Heart right ventricle (tissue), 16 donors: Measurements from ENCODE around the gene SLC34A1. TPM values are rescaled to one million over a fixed set of nuclear protein-coding genes. Genes with fewer than 3 reads are reported as not detected.

Source experiments
- ATAC-seq, 8 donors: fragments of 200-7000 bp; cut with Tn5 transposase; one replicate each; pipeline ENCODE4 v1.9.1; 2020; ENCODE audit warnings: mild to moderate bottlenecking in 8 of 8, moderate library complexity in 8 of 8, moderate number of reproducible peaks in 1 of 8
- DNase-seq, 2 donors: peaks; one replicate each; pipeline ENCODE4 v3.0.0-alpha.2; 2020
- H3K27ac ChIP-seq, 10 donors: fragments of 200-600 bp; sonication (generic) in 2 of 10; one replicate each; pipeline versions ENCODE4 v1.5.0 to v1.8.0; 2020 to 2022; ENCODE audit warnings: mild to moderate bottlenecking in 3 of 10
- H3K27me3 ChIP-seq, 7 donors: fragments of 200-600 bp; one replicate each; pipeline ENCODE4 v1.8.0; 2021 to 2022; ENCODE audit warnings: mild to moderate bottlenecking in 2 of 7
- H3K36me3 ChIP-seq, 9 donors: fragments of 200-600 bp; sonication (generic) in 1 of 9; one replicate each; pipeline versions ENCODE4 v1.5.0 to v1.8.0; 2020 to 2022; ENCODE audit warnings: mild to moderate bottlenecking in 2 of 9
- H3K4me1 ChIP-seq, 9 donors: fragments of 200-600 bp; sonication (generic) in 1 of 9; one replicate each; pipeline versions ENCODE4 v1.5.0 to v1.8.0; 2020 to 2022; ENCODE audit warnings: mild to moderate bottlenecking in 4 of 9
- H3K4me3 ChIP-seq, 10 donors: fragments of 200-600 bp; sonication (generic) in 2 of 10; one replicate each; pipeline versions ENCODE4 v1.5.0 to v1.8.0; 2020 to 2022; ENCODE audit warnings: mild to moderate bottlenecking in 7 of 10, moderate library complexity in 2 of 10
- H3K9me3 ChIP-seq, 11 donors: fragments of 200-600 bp in 10 of 11; sonication (generic) in 2 of 11; one replicate each; pipeline versions ENCODE4 v1.5.0 to v1.8.0; 2013 to 2022; ENCODE audit warnings: mild to moderate bottlenecking in 2 of 11, control low read depth in 1 of 11, moderate library complexity in 1 of 11
- CTCF ChIP-seq, 9 donors: fragments of 200-600 bp; sonication (generic) in 2 of 9; IDR thresholded peaks; one replicate each; pipeline versions ENCODE4 v1.5.0 to v1.8.0; 2021 to 2022; ENCODE audit warnings: antibody characterized with exemption in 9 of 9, mild to moderate bottlenecking in 5 of 9, moderate library complexity in 1 of 9
- WGBS, 2 donors: extraction: QIAGEN DNeasy Blood & Tissue Kit; methylation state at CpG; one replicate each; pipeline ENCODE4 v1.1.7; 2013; ENCODE audit warnings: inconsistent platforms in 1 of 2; 5-methylcytosine and 5-hydroxymethylcytosine counted together
- intact Hi-C, 10 donors: fragments of 100-400 bp; cut with DNase I; formaldehyde crosslinking; loops; one replicate each; pipeline versions ENCODE4 v1.11.1 to v1.14.2; 2022
- polyA plus RNA-seq, 2 donors: library from polyadenylated mRNA; stranded (reverse); fragments of 200-250 nt; gene quantifications; one replicate each; pipeline ENCODE4 v1.2.3, GENCODE V29; 2013
- total RNA-seq, 10 donors: library from RNA; stranded (reverse); fragmentation: NEBNext Ultra II Directional in 3 of 10; extraction: Animal tissue kit (Norgen Biotek cat#: 25700) in 3 of 10; gene quantifications; one replicate each; pipeline versions ENCODE4 v1.2.1 to v1.2.4, GENCODE V29; 2021 to 2023
- donor health status: Arrhythmogenic right ventricular cardiomyopathy.
- donor health status: ischemic (EF 13 %, LVEDD 7.1; RV severe dilation, severe dysfunction).
- donor health status: healthy with polysubstance abuse.
- donor health status: DM: no; HTN: yes; CAD: no.
- donor health status: DM: no; HTN: no; CAD: no.
- donor health status: ischemic (EF 25% LVEDD 6.9; RV normal size, moderate dysfunction).
- donor health status: ischemic (EF 25% LVEDD 5.7; RV mildly dilated, moderate dysfunction).
- donor health status: healthy.
- donor health status: DM: yes; HTN: yes; CAD: no.
- donor health status: Ischemic cardiomyopathy.
- donor health status: ischemic (EF 35%, LVEDD 5.7; RV mildly dilated, moderate dysfunction).
- donor health status: nonischemic (EF 11% LVEDD 7.7; RV severe dilation, severe dysfunction).
- donor health status: DM: yes; HTN: yes; CAD: no.
- donor health status: PGD.
- donor health status: ischemic (EF 29% LVEDD 5.4; RV normal size, mild dysfunction).
- donor health status: nonischemic (EF 23%, LVEDD 6.1; RV moderate dilation, normal function).

The SLC34A1 gene
- total and polyA plus RNA-seq, 12 donors: 0.12 TPM; not detected in 11

- peaks cover 0 to 69% (median 31%) of the 10 kb centered on the region in 9 donors for H3K36me3 ChIP-seq
- peak overlapping the region in 6 of 10 donors; percentile 12 to 96 (median 38) for H3K27ac ChIP-seq
- peaks cover 12 to 69% (median 38%) of the 10 kb centered on the region in 9 donors for H3K4me1 ChIP-seq
- DNase-seq (peak in 1 of 2 donors; percentile 44), ATAC-seq (peak in 6 of 8 donors; percentile 6 to 34 (median 15))
- peak overlapping the region in 1 of 10 donors; percentile 31 for H3K4me3 ChIP-seq
- H3K27me3 ChIP-seq: no peaks in the 10 kb centered on the region
- 75 to 80% methylated on average over 29 of the region's 29 CpGs for WGBS, 2 donors
- intact Hi-C loops: loop anchor here in 1 of 10 donors (2.0 kb wide), 1 partner anchor 15 kb away; the partner anchor contains the start of gene PRR7
- H3K9me3 ChIP-seq: no peaks in the 10 kb centered on the region
- no peak for TF ChIP-seq CTCF (IDR thresholded peaks at IDR 0.05)
Observed at GRCh38 chr5:177431317-177432142, 47.3 kb downstream of the SLC34A1 start.

- peaks cover 0 to 77% (median 34%) of the 10 kb centered on the region in 9 donors for H3K36me3 ChIP-seq
- peak in 1 of 9 donors; percentile 11 for TF ChIP-seq CTCF (IDR thresholded peaks at IDR 0.05)
- peak overlapping the region in 1 of 10 donors; percentile 31 for H3K4me3 ChIP-seq
- peak; percentile 44 to 91 (median 76) for ATAC-seq
- H3K4me1 ChIP-seq: peaks cover 10 to 66% (median 33%) of the 10 kb centered on the region in 9 donors
- WGBS, 2 donors: 67 to 77% methylated on average over 18 of the region's 18 CpGs
- no peaks in the 10 kb centered on the region for H3K9me3 ChIP-seq
- peak; percentile 28 to 66 for DNase-seq
- no peaks in the 10 kb centered on the region for H3K27me3 ChIP-seq
- peak overlapping the region in 6 of 10 donors; percentile 12 to 96 (median 38) for H3K27ac ChIP-seq
- intact Hi-C loops: loop anchor here in 1 of 10 donors (2.0 kb wide), 1 partner anchor 15 kb away; the partner anchor contains the start of gene PRR7
Observed at GRCh38 chr5:177432143-177432838, 48.1 kb downstream of the SLC34A1 start.

GRCh38 chr5:177432839-177433657 is 48.8 kb downstream of the SLC34A1 start:
- H3K4me1 ChIP-seq: peaks cover 2 to 58% (median 26%) of the 10 kb centered on the region in 9 donors
- whole genome bisulfite sequencing, 2 donors: 92 to 97% methylated on average over 25 of the region's 25 CpGs
- no peak for TF ChIP-seq CTCF (IDR thresholded peaks at IDR 0.05)
- no peaks in the 10 kb centered on the region for H3K27me3 ChIP-seq
- H3K9me3 ChIP-seq: no peaks in the 10 kb centered on the region
- intact Hi-C loops: loop anchor here in 1 of 10 donors (2.0 kb wide), 1 partner anchor 14 kb away; the partner anchor contains the start of gene PRR7
- H3K36me3 ChIP-seq: peaks cover 0 to 85% (median 34%) of the 10 kb centered on the region in 9 donors
- peak overlapping the region in 5 of 10 donors; percentile 11 to 96 (median 36) for H3K27ac ChIP-seq
- DNase-seq: no peak
- no peak overlapping the region for H3K4me3 ChIP-seq
- ATAC-seq: peak in 1 of 8 donors; percentile 7
